Ovary (tissue), 3 donors: ENCODE results near the gene ARID1B.

Experiments
- EP300 ChIP-seq: sonication (generic); formaldehyde crosslinking; IDR thresholded peaks from one replicate; pipeline ENCODE4 v1.6.1; 2017; ENCODE audit warnings: antibody characterized with exemption
- POLR2A ChIP-seq: fragments of 450-650 bp; IDR thresholded peaks from one replicate; pipeline ENCODE4 v1.6.1; 2017; ENCODE audit warnings: antibody characterized with exemption, mild to moderate bottlenecking, moderate library complexity
- TF ChIP-seq, protein P1 (sequence below), 3 donors: fragments of 450-650 bp in 2 of 3; fragments of 200-600 bp in 1 of 3; IDR thresholded peaks; one replicate each; pipeline versions ENCODE4 v1.5.1 to v1.8.0; 2016 to 2022; ENCODE audit warnings: antibody characterized with exemption in 3 of 3, mild to moderate bottlenecking in 1 of 3
- donor health status: DM: no; HTN: no; CAD: no.

DNA sequence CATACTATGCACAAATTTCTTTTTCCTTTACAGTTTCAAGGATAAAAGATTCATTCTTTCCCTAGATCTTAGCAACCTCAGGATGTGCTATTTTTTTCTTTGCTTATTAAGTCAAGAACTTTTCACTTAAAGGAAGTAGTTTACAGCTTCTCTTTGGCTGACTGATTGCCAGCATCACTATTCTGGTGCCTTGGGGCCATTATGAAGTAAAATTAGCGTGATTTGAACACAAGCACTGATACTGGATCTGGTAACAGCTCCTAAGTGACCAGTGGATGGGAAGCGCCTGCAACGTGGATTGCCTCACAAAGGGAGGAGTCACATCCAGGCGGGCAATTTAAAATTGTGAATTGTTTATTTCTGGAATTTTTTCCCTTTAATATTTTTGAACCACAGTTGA is 147.1 kb downstream of the ARID1B start:
- TF ChIP-seq, protein P1, sequence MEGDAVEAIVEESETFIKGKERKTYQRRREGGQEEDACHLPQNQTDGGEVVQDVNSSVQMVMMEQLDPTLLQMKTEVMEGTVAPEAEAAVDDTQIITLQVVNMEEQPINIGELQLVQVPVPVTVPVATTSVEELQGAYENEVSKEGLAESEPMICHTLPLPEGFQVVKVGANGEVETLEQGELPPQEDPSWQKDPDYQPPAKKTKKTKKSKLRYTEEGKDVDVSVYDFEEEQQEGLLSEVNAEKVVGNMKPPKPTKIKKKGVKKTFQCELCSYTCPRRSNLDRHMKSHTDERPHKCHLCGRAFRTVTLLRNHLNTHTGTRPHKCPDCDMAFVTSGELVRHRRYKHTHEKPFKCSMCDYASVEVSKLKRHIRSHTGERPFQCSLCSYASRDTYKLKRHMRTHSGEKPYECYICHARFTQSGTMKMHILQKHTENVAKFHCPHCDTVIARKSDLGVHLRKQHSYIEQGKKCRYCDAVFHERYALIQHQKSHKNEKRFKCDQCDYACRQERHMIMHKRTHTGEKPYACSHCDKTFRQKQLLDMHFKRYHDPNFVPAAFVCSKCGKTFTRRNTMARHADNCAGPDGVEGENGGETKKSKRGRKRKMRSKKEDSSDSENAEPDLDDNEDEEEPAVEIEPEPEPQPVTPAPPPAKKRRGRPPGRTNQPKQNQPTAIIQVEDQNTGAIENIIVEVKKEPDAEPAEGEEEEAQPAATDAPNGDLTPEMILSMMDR (IDR thresholded peaks at IDR 0.05): no peak
- no peak for TF ChIP-seq EP300
- no peak for TF ChIP-seq POLR2A
